Suppressor macrophage treated with lipopolysaccharide for 4 hours (primary cell): ENCODE measurements around the gene UFD1.
A peak's percentile ranks its signal among the peaks of the same experiment; 100 is the strongest.

ENCODE experiments used
- DNase-seq: peaks from one replicate; pipeline ENCODE4 v3.0.0-alpha.2; 2020

UFD1 gene

DNA sequence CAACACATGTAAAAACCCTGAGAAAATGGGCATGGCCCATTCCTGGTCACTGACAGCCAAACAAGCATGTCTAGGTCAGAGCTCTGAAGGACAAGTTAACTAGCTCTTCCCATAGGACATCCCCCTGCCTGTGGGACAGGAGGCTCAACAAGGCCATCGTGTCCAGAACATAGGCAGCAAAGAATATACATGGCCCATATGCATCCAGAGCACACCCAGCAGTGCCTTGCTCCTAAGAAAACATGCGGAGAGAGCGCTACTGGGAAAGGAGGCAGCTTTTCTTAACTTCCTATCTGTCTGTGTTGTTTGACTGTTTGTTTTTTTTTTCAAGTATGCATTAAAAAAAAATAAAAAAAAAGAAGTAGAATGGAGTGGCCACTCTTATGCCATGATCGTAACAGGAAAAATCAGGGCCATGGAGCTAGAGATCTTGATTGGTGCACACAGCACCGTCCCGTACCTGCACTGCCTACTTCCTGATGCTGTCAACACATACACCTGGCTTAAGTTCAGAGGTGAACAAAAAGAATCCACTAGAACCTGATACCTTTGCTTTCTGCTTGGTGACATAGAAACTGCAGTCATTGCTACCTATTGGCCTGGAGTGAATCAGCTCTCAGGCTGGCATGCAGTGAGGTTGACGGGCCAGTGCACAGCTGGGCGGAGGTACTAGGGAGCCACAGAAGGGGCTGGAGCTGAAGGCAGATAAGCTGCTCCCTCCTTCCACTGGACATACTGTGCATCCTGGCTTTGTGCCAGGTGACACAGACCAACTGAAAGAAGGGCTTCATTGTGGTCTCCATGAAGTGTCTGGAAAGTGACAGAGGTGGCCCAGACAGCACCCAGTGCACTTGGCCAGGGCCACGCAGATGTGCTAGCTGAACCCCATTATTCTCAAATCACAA is 11.9 kb downstream of the UFD1 start:
- no peak for DNase-seq

GRCh38 chr22:19466126-19466716 is 12.8 kb downstream of the UFD1 start:
- DNase-seq = no peak

DNA sequence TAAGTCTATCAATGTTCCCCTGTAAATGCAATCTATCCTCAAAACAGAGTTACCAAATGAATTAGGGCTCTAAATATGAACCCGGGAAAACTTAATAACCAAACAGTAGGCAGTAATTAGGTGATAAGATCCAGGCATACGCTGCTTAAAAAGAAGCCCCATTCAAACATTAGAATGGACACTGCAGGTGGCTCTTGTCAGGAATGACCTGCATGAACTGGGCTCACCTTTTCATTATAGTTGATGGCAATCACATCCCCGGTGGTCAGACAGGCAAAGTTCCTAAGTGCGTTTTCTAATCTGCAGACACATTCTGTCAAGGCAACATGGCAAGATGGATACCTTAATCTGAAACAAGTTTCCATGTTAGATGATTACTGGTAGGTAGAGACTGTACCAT is 14.0 kb downstream of the UFD1 start:
- DNase-seq = no peak

GRCh38 chr22:19464546-19464945 is 14.4 kb downstream of the UFD1 start:
- DNase-seq = no peak

DNA sequence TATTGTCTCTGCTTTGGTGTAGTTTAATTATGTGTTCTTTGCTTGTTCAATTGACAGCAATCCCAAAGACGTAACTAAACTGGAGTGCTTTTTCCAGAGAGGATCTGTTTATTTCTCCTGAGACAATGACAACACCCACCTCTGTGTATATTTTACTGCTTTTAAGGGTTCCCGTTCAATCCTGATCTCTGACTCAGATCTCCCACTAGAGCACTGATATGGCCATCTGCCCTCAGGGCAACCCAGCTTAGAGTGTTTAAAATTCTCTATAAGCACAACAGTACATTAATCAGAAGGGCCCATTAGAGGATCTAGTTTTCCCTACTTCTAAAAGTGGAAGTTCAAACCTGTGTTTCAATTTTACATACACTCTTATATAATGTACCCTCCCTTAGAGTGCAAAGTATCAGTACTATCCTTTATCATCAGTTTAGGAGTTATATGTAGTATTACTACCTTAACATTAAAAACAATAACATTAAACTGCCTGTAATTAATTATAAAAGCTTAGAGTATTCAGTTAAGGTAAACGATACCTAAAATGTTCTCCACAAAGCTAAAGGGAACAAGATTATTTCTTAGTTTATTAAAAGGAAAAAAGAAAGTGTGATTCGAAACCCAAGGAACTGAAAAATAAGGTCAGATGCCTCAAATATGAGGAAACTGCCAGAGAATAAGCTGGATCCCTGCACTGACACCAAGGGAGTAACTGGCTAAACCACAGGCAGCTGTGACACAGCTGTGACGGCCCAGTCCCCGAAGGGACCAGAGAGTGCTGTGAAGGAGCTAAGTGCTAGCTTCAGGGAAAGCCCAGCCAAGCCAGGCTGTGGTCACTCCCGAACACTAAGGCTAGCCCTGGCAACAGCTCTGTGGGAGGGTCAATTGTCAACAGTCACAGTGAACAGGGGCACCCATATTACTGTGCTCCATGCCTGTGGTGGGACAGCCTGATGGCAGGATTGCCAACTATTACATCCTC is 15.2 kb downstream of the UFD1 start:
- no peak for DNase-seq

DNA sequence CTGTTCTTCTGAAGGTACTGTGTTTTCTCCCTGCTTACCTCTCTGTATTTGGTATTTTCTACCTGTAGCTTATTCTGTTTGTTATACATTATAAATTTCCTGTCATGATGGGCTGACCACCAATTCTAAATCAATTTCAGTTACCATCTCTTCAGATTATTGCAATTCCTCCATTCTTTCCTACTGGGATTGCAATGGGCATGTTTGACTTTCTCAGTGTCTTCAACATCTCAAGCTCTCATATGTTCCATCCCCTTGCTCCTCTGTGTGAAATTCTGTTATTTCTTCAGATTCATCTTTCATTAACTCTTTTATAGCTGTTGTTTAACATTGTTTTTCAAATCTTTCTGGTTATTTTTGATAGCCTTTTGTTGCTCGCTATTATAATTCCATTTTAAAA is 16.0 kb downstream of the UFD1 start:
- DNase-seq = no peak

- no peak for DNase-seq
These were observed 17.5 kb downstream of the UFD1 start for GRCh38 chr22:19461506-19461905.

DNA sequence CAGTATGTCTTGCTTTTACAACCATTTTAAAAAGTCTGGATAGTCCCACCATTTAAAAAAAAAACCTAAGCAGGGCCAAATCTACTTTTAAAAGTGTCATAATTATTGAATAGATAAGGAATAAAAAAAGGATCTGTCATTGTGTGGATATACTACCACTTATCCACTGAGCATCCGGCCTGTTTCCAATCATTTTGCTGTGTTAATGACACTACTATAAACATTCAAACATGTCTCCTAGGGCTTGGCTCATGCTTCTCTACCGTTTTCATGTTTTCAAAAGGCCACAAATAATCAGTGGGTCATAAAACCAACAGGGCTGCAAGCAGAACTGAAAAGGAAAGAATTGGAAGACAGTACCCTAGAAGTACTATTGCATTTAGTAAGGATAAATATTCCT is 19.0 kb downstream of the UFD1 start:
- DNase-seq = no peak

- no peak for DNase-seq
These were observed 21.1 kb downstream of the UFD1 start for GRCh38 chr22:19457828-19458428.

- no peak for DNase-seq
These were observed 22.5 kb downstream of the UFD1 start for GRCh38 chr22:19456541-19456940.

DNA sequence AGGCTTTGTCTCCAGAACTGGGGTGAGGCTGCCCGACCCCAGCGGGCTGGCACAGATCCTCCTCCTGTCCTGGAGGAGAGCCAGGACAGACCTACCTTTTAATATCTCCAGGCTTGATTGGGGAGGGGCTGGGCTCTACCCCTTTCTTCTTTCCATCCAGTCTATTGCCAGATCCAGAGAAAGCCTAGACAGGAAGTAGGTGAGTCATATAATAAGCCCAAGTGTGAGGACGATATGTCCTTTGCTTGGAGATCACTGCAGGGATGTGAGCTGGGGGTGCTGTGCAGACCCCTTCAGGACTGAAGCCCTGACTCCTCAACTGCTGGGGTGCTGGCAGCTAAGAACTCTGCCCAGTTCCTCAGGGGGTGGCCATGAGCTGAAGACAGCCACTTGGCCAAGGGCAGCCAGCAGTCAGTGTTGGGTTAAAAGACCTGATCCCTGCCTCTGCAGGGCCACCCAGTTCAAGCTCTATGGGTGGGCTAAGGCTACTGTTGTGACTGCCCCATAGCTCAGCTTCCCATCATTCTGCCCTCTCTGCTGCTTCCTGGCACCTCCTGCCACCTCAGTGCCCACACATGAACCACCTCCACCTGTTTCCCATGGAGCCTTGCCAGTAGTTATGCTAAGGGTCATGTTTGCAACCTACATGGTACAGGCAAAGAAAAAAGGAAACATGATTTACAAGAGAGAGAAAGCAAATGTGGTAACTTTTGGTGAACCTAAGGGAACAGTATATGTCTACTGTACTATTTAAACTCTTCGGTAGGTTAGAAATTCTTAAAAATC is 23.2 kb downstream of the UFD1 start:
- no peak for DNase-seq

GRCh38 chr22:19455033-19455432 is 24.0 kb downstream of the UFD1 start:
- no peak for DNase-seq

GRCh38 chr22:19454156-19454555 is 24.8 kb downstream of the UFD1 start:
- no peak for DNase-seq

GRCh38 chr22:19453718-19454117 is 25.3 kb downstream of the UFD1 start:
- DNase-seq = no peak

GRCh38 chr22:19451570-19451969 is 27.4 kb downstream of the UFD1 start:
- DNase-seq = no peak

GRCh38 chr22:19450363-19451175 is 28.4 kb downstream of the UFD1 start:
- no peak for DNase-seq

DNA sequence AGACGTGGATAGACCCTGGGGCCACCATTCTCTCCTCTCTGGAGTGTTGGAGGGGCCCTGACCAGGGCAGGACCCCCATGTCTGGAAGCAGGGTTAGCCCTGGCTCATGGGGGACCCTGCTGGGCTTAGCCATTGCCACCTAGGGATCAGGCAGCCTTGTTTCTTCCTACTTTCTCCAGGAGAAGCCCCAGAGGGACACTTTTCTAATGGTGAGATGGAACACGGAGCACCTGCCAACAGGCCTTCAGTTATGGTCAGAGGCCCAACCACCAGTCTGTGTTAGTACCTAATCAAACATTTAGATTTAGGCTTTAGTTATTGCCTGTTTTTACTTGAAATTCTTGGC is 29.6 kb downstream of the UFD1 start:
- DNase-seq = no peak

DNA sequence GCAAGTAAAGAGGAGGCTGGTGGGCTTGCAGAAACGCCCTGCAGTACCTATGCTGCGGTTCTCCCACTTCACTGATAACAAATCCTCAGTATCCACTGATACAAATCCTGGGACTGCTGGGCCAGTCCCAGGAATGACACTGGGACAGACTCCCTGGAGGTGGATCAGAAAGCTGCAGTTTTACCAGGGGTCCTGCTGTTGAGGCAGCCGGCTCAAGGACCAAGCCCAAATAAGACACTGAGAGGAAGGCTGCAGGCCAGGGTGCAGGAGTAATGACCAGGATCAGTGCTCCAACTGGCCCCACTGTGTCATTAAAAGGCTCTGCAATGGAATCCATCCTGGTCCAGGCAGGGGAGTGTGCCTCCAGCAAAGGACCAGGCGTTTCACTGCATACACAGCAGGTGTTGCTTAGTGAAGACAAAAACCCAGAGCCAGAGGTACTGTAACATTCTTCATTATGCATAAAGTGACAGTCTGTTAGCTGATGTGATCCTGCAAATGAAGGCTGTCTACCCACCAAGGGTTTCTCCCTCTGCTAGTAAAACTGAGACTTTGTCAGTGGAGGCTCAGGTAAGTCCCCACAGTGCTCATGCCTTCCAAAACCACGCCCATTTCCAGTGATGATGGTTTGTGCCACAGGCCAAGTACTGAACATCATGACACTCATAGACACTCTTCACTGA is 30.1 kb downstream of the UFD1 start:
- no peak for DNase-seq

DNA sequence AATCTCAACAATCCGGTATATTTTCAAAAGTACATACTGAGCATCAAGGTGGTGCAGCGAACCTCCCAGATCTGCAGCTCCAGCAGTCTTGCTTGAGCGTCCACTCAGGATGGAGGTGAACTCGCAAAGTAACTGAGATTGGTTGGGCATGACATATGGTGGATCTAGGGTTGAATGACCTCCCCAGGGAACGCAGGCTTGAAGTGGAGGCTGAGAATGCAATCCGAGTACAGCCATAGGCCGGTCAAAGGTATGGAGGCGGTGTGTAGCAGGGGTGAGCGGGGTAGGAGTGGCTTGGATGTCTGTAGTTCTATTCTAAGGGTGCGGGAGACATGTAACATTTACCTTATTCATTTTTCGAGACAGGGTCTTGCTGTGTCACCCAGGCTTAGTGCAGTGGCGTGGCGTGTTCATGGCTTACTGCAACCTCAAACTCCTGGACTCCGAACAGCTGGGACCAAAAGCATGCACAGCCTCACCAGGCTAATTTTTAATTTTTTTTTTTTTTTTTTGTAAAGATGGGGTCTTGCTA is 30.9 kb downstream of the UFD1 start:
- DNase-seq = no peak

DNA sequence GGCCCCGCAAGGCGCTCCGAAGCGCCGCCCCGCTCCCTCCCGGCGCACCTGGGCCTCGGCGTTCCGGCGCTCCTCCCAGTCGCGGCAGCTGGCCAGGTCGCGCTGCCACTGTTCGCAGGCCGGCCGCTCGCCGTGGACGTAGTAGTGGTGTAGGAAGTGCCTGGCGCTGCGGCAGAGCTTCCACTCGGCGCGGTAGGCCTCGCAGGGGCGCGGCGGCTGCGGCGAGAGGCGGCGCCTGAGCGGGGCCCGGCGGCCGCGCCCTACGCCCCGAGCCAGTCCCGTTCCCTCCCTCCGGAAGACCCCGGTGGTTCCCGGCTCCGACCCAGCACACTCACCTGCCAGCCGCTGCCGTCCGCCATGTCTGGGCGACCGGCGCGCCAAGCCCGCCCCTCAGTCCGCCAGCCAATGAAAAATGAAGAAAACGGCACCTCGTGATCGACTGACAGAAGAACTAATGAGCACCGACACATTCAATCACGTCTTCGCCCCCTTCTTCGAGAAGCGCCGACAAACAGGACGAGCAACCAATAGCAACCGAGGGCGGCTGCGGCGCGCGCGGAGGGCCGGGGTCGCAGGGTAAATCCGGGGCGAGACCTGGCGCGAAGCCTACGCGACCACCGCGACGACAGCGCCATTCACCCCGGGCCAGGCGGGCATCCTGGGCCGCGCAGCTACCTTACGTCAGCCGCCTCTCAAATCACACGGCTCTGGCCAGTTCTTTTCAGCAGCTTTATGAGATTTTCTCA is 31.5 kb downstream of the UFD1 start, which contains the start of gene C22orf39:
C22orf39 (minus strand) TSS at position 382 of the 746 bp plus-strand sequence; CDS start at position 359, 23 bp downstream.
- peak; percentile 92 for DNase-seq
